HepG2 (cell line): ENCODE measurements around the gene MAML1. TPM values are rescaled to one million over a fixed set of nuclear protein-coding genes. Genes with fewer than 3 reads are reported as not detected.

Experiments
- FOXC1 ChIP-seq: sonication (generic); formaldehyde crosslinking; IDR thresholded peaks from 2 replicates; pipeline ENCODE4 v1.8.0; 2022; ENCODE audit warnings: mild to moderate bottlenecking, missing genetic modification reagents, borderline replicate concordance
- GTF3A ChIP-seq: sonication (generic); formaldehyde crosslinking; conservative IDR thresholded peaks from 2 replicates; pipeline ENCODE4 v1.4.0; 2020; ENCODE audit warnings: mild to moderate bottlenecking, missing genetic modification reagents
- NFE2L2 ChIP-seq: fragments of 150-350 bp; IDR thresholded peaks from 2 replicates; pipeline ENCODE4 v1.6.1; 2014; ENCODE audit warnings: low read length
- NKX3-1 ChIP-seq: sonication (generic); formaldehyde crosslinking; IDR thresholded peaks from 2 replicates; pipeline ENCODE4 v1.5.0; 2020; ENCODE audit warnings: missing genetic modification reagents
- ONECUT2 ChIP-seq: sonication (generic); formaldehyde crosslinking; IDR thresholded peaks from 2 replicates; pipeline ENCODE4 v1.4.0; 2020; ENCODE audit warnings: missing genetic modification reagents
- PCBP1 ChIP-seq: fragments of 200-400 bp; formaldehyde crosslinking; IDR thresholded peaks from 2 replicates; pipeline ENCODE4 v1.6.1; 2017; ENCODE audit warnings: mild to moderate bottlenecking, low read depth, low read length, borderline replicate concordance
- SSRP1 ChIP-seq: IDR thresholded peaks from 2 replicates; pipeline ENCODE4 v1.6.1; 2016; ENCODE audit warnings: control low read depth
- STAG1 ChIP-seq: sonication (generic); formaldehyde crosslinking; IDR thresholded peaks from 2 replicates; pipeline ENCODE4 v1.4.0; 2020; ENCODE audit warnings: missing genetic modification reagents
- ZNF318 ChIP-seq: sonication (generic); formaldehyde crosslinking; IDR thresholded peaks from 2 replicates; pipeline ENCODE4 v1.4.0; 2020; ENCODE audit warnings: mild to moderate bottlenecking, missing genetic modification reagents
- ZNF567 ChIP-seq: sonication (generic); formaldehyde crosslinking; IDR thresholded peaks from 2 replicates; pipeline ENCODE4 v1.8.1; 2023; ENCODE audit warnings: mild to moderate bottlenecking, missing genetic modification reagents, borderline replicate concordance
- ZNF790 ChIP-seq: sonication (generic); formaldehyde crosslinking; IDR thresholded peaks from 2 replicates; pipeline ENCODE4 v1.8.0; 2022; ENCODE audit warnings: missing genetic modification reagents, mild to moderate bottlenecking, borderline replicate concordance
- polyA plus RNA-seq, 8 experiments: library from polyadenylated mRNA; depleted of rRNA in 3 of 8; stranded (reverse) in 7 of 8; unstranded in 1 of 8; fragments of >200 nt; fragmentation: Illumina TruSeq in 4 of 8; extraction: Trizol in 4 of 8; gene quantifications; 2 replicates each; pipeline versions ENCODE4 v1.2.1 to v1.2.3, GENCODE V29; 2011 to 2016; ENCODE audit warnings: low read depth in 4 of 8, missing spikeins in 1 of 8, mixed read lengths in 1 of 8; ENCODE audit not compliant: insufficient read depth in 1 of 8
- total RNA-seq, 5 experiments: library from RNA; depleted of rRNA; stranded (reverse); fragments of >200 nt; fragmentation: Illumina TruSeq; extraction: Trizol; gene quantifications; 2 replicates each; pipeline ENCODE4 v1.2.3, GENCODE V29; 2016; ENCODE audit warnings: low read depth in 1 of 5
- TF ChIP-seq, protein P1 (sequence below): sonication (generic); formaldehyde crosslinking; IDR thresholded peaks from 2 replicates; pipeline ENCODE4 v1.4.0; 2020; ENCODE audit warnings: missing genetic modification reagents, borderline replicate concordance
- TF ChIP-seq, protein P2 (sequence below): sonication (generic); formaldehyde crosslinking; IDR thresholded peaks from 2 replicates; pipeline ENCODE4 v1.4.0; 2020; ENCODE audit warnings: mild to moderate bottlenecking, missing genetic modification reagents
- TF ChIP-seq, protein P3 (sequence below): sonication (generic); formaldehyde crosslinking; IDR thresholded peaks from 2 replicates; pipeline ENCODE4 v1.4.0; 2020; ENCODE audit warnings: missing genetic modification reagents

The MAML1 gene
- total and polyA plus RNA-seq, 2 of the 13 experiments (the other 11 are each of a cell fraction or from before 2014, with no cell fraction given), result 10.0 to 10.8 TPM

- TF ChIP-seq FOXC1 (CRISPR knock-in tag), result peak; percentile 71; the same call in 1 of the 2 replicates
- peak; percentile 19 for TF ChIP-seq STAG1
- TF ChIP-seq GTF3A (CRISPR knock-in tag), result no peak
- TF ChIP-seq ZNF567 (CRISPR knock-in tag), result no peak
- TF ChIP-seq, protein P1, sequence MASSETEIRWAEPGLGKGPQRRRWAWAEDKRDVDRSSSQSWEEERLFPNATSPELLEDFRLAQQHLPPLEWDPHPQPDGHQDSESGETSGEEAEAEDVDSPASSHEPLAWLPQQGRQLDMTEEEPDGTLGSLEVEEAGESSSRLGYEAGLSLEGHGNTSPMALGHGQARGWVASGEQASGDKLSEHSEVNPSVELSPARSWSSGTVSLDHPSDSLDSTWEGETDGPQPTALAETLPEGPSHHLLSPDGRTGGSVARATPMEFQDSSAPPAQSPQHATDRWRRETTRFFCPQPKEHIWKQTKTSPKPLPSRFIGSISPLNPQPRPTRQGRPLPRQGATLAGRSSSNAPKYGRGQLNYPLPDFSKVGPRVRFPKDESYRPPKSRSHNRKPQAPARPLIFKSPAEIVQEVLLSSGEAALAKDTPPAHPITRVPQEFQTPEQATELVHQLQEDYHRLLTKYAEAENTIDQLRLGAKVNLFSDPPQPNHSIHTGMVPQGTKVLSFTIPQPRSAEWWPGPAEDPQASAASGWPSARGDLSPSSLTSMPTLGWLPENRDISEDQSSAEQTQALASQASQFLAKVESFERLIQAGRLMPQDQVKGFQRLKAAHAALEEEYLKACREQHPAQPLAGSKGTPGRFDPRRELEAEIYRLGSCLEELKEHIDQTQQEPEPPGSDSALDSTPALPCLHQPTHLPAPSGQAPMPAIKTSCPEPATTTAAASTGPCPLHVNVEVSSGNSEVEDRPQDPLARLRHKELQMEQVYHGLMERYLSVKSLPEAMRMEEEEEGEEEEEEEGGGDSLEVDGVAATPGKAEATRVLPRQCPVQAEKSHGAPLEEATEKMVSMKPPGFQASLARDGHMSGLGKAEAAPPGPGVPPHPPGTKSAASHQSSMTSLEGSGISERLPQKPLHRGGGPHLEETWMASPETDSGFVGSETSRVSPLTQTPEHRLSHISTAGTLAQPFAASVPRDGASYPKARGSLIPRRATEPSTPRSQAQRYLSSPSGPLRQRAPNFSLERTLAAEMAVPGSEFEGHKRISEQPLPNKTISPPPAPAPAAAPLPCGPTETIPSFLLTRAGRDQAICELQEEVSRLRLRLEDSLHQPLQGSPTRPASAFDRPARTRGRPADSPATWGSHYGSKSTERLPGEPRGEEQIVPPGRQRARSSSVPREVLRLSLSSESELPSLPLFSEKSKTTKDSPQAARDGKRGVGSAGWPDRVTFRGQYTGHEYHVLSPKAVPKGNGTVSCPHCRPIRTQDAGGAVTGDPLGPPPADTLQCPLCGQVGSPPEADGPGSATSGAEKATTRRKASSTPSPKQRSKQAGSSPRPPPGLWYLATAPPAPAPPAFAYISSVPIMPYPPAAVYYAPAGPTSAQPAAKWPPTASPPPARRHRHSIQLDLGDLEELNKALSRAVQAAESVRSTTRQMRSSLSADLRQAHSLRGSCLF (CRISPR knock-in tag), result 0 out of 2 replicates have a peak, but pooled peaks have one; percentile 75
- TF ChIP-seq SSRP1, result no peak
- no peak for TF ChIP-seq ZNF318 (CRISPR knock-in tag)
- TF ChIP-seq, protein P2, sequence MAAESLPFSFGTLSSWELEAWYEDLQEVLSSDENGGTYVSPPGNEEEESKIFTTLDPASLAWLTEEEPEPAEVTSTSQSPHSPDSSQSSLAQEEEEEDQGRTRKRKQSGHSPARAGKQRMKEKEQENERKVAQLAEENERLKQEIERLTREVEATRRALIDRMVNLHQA (CRISPR knock-in tag), result no peak
- TF ChIP-seq, protein P3, sequence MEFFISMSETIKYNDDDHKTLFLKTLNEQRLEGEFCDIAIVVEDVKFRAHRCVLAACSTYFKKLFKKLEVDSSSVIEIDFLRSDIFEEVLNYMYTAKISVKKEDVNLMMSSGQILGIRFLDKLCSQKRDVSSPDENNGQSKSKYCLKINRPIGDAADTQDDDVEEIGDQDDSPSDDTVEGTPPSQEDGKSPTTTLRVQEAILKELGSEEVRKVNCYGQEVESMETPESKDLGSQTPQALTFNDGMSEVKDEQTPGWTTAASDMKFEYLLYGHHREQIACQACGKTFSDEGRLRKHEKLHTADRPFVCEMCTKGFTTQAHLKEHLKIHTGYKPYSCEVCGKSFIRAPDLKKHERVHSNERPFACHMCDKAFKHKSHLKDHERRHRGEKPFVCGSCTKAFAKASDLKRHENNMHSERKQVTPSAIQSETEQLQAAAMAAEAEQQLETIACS, result no peak; the same call in 1 of the 2 replicates
- no peak for TF ChIP-seq ONECUT2 (CRISPR knock-in tag)
- peak; percentile 96 for TF ChIP-seq NFE2L2
- peak; percentile 58 for TF ChIP-seq NKX3-1
- no peak for TF ChIP-seq ZNF790
- no peak for TF ChIP-seq PCBP1
Observed at GRCh38 chr5:179819296-179820126, 86.9 kb downstream of the MAML1 start (continued).
